GM12891 (cell line): ENCODE measurements around the gene FANCC.

ENCODE experiments used
- POLR2A ChIP-seq: IDR thresholded peaks from 2 replicates; pipeline ENCODE4 v1.6.1; 2011; ENCODE audit warnings: low read depth, low read length, control low read depth
- POLR2AphosphoS5 ChIP-seq: IDR thresholded peaks from 2 replicates; pipeline ENCODE4 v1.6.1; 2011; ENCODE audit warnings: low read depth, low read length, control low read depth
- POU2F2 ChIP-seq: IDR thresholded peaks from 2 replicates; pipeline ENCODE4 v1.6.1; 2011; ENCODE audit warnings: low read depth, mild to moderate bottlenecking, control low read depth, low read length, moderate library complexity
- SPI1 ChIP-seq: IDR thresholded peaks from 2 replicates; pipeline ENCODE4 v1.6.1; 2011; ENCODE audit warnings: low read depth, low read length, control low read depth
- TAF1 ChIP-seq: IDR thresholded peaks from 2 replicates; pipeline ENCODE4 v1.6.1; 2011; ENCODE audit warnings: low read depth, low read length, control low read depth

- TF ChIP-seq POLR2A: no peak
- no peak for TF ChIP-seq TAF1
- no peak for TF ChIP-seq SPI1
- no peak for TF ChIP-seq POLR2AphosphoS5
- TF ChIP-seq POU2F2: no peak
These were observed 179.0 kb downstream of the FANCC start for GRCh38 chr9:95138474-95138873.
